ENCODE measurements around the gene POU2AF1. TPM values are rescaled to one million over a fixed set of nuclear protein-coding genes. Genes with fewer than 3 reads are reported as not detected.

Gene POU2AF1
- total RNA-seq, 4 donors from 2014 or later, result 0.57 to 2.2 (median 1.8) TPM; not detected in 1

DNA sequence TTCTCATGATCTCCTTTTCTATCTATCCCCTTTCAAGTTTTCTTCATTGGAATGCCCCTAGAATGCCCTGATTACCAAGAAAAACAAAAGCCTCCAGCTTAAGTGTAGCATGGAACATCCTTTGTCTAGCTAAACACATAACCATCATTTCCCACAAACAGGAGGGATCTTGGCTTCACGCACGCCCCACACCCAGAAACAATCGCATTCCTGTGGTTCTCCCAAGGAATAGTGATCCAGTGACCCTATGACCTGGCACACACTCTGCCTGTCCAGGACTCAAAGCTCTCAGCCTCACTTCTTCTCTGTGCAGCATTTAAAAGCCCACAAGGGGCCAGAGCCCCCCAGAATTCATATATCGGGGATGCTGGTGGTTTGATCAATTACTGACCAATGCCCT lies 9.3 kb upstream of the POU2AF1 start:
- Histone ChIP-seq H3K4me3 (no peak overlapping the region), H3K27me3 (no peaks in the 10 kb centered on the region), H3K4me1 (peaks cover 0 to 53% (median 14%) of the 10 kb centered on the region in 3 donors), H3K9me3 (no peaks in the 10 kb centered on the region), H3K36me3 (no peaks in the 10 kb centered on the region), H3K27ac (peak overlapping the region; percentile 34 to 68 (median 60))
- WGBS, 2 donors, result 70 to 72% methylated on average over 4 of the region's 4 CpGs
- no peak for DNase-seq
- intact Hi-C loops (cut with DNase I), result no loop called here
- no peak for TF ChIP-seq POLR2A (IDR thresholded peaks at IDR 0.05)
- TF ChIP-seq, protein P1, sequence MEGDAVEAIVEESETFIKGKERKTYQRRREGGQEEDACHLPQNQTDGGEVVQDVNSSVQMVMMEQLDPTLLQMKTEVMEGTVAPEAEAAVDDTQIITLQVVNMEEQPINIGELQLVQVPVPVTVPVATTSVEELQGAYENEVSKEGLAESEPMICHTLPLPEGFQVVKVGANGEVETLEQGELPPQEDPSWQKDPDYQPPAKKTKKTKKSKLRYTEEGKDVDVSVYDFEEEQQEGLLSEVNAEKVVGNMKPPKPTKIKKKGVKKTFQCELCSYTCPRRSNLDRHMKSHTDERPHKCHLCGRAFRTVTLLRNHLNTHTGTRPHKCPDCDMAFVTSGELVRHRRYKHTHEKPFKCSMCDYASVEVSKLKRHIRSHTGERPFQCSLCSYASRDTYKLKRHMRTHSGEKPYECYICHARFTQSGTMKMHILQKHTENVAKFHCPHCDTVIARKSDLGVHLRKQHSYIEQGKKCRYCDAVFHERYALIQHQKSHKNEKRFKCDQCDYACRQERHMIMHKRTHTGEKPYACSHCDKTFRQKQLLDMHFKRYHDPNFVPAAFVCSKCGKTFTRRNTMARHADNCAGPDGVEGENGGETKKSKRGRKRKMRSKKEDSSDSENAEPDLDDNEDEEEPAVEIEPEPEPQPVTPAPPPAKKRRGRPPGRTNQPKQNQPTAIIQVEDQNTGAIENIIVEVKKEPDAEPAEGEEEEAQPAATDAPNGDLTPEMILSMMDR (IDR thresholded peaks at IDR 0.05), result no peak

DNA sequence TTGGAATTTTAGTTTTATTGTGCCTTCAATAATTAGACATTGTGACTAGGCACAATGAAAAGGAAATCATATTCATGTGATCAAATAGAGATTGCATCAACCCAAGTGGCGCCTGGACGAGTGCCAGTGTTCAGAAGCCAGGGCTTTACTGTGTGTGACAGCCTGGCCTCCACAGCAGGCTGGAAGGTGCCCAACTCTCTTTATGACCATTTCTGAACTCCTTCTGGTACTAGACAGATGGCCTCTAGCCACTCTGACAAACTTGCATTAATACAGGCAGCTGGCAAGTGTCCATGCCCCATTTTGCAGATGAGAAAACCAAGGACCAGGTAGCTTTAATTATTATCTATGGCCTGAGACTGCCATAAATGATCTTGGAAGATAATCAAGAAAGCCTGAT lies 8.3 kb upstream of the POU2AF1 start:
- Histone ChIP-seq H3K27me3 (no peaks in the 10 kb centered on the region), H3K27ac (peak overlapping the region in 2 of 4 donors; percentile 43 to 52), H3K36me3 (no peaks in the 10 kb centered on the region), H3K4me3 (no peak overlapping the region), H3K4me1 (peaks cover 0 to 53% (median 14%) of the 10 kb centered on the region in 3 donors), H3K9me3 (no peaks in the 10 kb centered on the region)
- TF ChIP-seq POLR2A (IDR thresholded peaks at IDR 0.05), result no peak
- TF ChIP-seq, protein P1 (IDR thresholded peaks at IDR 0.05), result no peak
- intact Hi-C loops (cut with DNase I), result no loop called here
- no peak for DNase-seq
- WGBS, 2 donors, result 75% methylated on average over 2 of the region's 2 CpGs; no CpG with 5 or more reads in 1 of the 2 donors

DNA sequence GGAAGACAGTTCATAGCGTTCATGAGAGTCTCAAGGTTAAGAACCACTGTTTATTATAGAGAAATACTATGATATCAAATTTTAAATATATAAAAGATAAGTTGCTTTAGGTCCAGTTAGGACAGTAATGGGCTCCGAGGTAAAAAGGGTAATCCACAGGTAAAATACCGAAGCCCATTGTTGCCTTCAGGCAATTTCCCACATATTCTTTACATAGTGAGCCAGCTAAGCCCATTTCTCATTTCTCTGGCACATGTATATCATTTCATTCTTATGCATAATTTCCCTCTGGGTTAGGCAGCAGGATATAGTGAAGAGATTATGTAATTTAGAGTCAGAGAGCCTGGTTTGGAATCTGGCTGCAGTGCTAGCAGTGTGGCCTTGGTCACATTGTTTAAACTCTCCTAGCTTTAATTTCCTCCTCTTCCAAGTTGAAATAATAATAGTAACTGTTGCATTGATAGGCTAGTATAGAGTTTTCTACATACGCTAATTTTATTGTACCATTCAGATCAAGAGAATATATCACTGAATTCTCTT lies 7.6 kb upstream of the POU2AF1 start:
- no peak overlapping the region for H3K4me3 ChIP-seq
- peak overlapping the region in 2 of 4 donors; percentile 43 to 52 for H3K27ac ChIP-seq
- TF ChIP-seq POLR2A (IDR thresholded peaks at IDR 0.05), result no peak
- TF ChIP-seq, protein P1 (IDR thresholded peaks at IDR 0.05), result no peak
- 53 to 90% methylated on average over 4 of the region's 4 CpGs for WGBS, 2 donors
- H3K4me1 ChIP-seq, result peaks cover 0 to 53% (median 14%) of the 10 kb centered on the region in 3 donors
- DNase-seq, result no peak
- intact Hi-C loops (cut with DNase I), result no loop called here
- no peaks in the 10 kb centered on the region for H3K27me3 ChIP-seq
- H3K9me3 ChIP-seq, result no peaks in the 10 kb centered on the region
- no peaks in the 10 kb centered on the region for H3K36me3 ChIP-seq

DNA sequence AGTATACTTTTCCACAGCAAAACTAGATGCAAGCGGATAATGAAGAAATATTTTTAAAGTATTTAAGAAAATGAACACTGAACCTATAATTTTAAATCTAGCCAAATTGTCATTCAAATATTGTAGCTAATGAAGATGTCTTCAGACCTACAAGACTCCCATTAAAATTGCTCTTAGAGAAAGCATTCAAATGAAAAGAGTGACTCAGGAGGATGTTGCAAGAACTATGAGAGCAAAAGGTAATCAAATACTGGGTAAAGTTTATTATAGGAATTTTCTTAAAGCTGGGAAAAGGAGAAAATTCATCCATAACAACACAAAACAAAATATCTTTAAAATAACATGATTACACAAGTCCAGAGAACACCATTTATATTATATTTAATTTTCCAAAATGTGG lies 5.4 kb upstream of the POU2AF1 start:
- no peaks in the 10 kb centered on the region for H3K27me3 ChIP-seq
- no peaks in the 10 kb centered on the region for H3K9me3 ChIP-seq
- H3K4me3 ChIP-seq, result no peak overlapping the region
- intact Hi-C loops (cut with DNase I), result no loop called here
- H3K4me1 ChIP-seq, result peaks cover 0 to 38% (median 14%) of the 10 kb centered on the region in 3 donors
- H3K36me3 ChIP-seq, result no peaks in the 10 kb centered on the region
- TF ChIP-seq POLR2A (IDR thresholded peaks at IDR 0.05), result no peak
- TF ChIP-seq, protein P1 (IDR thresholded peaks at IDR 0.05), result no peak
- H3K27ac ChIP-seq, result no peak overlapping the region
- 87 to 95% methylated on average over 1 of the region's 1 CpG for WGBS, 2 donors
- no peak for DNase-seq

DNA sequence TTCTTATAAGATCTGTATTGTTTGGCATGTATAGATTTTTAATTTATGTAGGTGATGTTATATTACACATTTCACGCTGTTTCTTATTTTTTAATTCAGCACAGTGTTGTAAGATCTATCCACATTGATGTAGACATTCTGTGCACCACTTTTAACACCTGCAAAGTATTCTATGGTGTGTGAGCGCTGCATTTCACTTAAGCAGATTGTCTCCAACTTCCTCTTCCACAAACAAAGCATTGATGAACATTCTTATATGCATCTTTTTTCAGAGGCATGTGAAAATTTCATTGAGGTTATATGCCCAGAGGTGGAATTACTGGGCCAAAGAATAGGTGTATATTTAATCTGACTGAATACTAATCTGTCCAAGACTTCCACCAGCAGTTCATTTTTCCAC lies 3.4 kb upstream of the POU2AF1 start:
- Histone ChIP-seq H3K4me1 (peaks cover 6 to 32% (median 23%) of the 10 kb centered on the region in 3 donors), H3K27me3 (no peaks in the 10 kb centered on the region), H3K27ac (no peak overlapping the region), H3K9me3 (no peaks in the 10 kb centered on the region), H3K36me3 (no peaks in the 10 kb centered on the region), H3K4me3 (no peak overlapping the region)
- no peak for TF ChIP-seq POLR2A (IDR thresholded peaks at IDR 0.05)
- TF ChIP-seq, protein P1 (IDR thresholded peaks at IDR 0.05), result no peak
- intact Hi-C loops (cut with DNase I), result no loop called here
- DNase-seq, result no peak
- WGBS, 2 donors, result 89 to 98% methylated on average over 2 of the region's 2 CpGs

Data from esophagus squamous epithelium (tissue), 5 donors.